GM18951 (cell line): ENCODE results near the gene FNBP1.
"Not testable (repeated sequence)": the region's sequence is repeated elsewhere in the genome, so short reads cannot be mapped to it uniquely, and the experiment has no call there.

Experiments
- POLR2A ChIP-seq: IDR thresholded peaks from 4 replicates; pipeline ENCODE4 v1.6.1; 2011; ENCODE audit warnings: mild to moderate bottlenecking; ENCODE audit not compliant: insufficient read length, insufficient read depth; ENCODE audit errors: extremely low read depth
- in situ Hi-C: fragments of 300-500 bp; cut with MboI; formaldehyde crosslinking; loops from one replicate; pipeline ENCODE4 v1.12.0; 2022; ENCODE audit warnings: low sequenced_read_pairs, mixed read lengths, inconsistent platforms; ENCODE audit not compliant: unreplicated experiment

FNBP1 gene

GRCh38 chr9:129958796-129959195 is 84.2 kb downstream of the FNBP1 start:
- TF ChIP-seq POLR2A: no peak
- in situ Hi-C loops: no loop called here

- in situ Hi-C loops: no loop called here
- TF ChIP-seq POLR2A: no peak
Observed at GRCh38 chr9:129954868-129955550, 88.0 kb downstream of the FNBP1 start.

GRCh38 chr9:129953736-129954135 is 89.3 kb downstream of the FNBP1 start:
- no peak for TF ChIP-seq POLR2A
- in situ Hi-C loops: no loop called here

- no peak for TF ChIP-seq POLR2A
- in situ Hi-C loops: no loop called here
Observed at GRCh38 chr9:129952337-129952736, 90.7 kb downstream of the FNBP1 start.

- in situ Hi-C loops: no loop called here
- no peak for TF ChIP-seq POLR2A
Observed at GRCh38 chr9:129949821-129950220, 93.2 kb downstream of the FNBP1 start.

- in situ Hi-C loops: not testable (repeated sequence)
Observed at GRCh38 chr9:129948626-129949025, 94.4 kb downstream of the FNBP1 start.

- in situ Hi-C loops: no loop called here
Observed at GRCh38 chr9:129946246-129946995, 96.6 kb downstream of the FNBP1 start.

GRCh38 chr9:129945314-129945713 is 97.7 kb downstream of the FNBP1 start:
- in situ Hi-C loops: no loop called here
- no peak for TF ChIP-seq POLR2A

More at GRCh38 chr9:129946246-129946995, 96.6 kb downstream of the FNBP1 start:
- no peak for TF ChIP-seq POLR2A

GRCh38 chr9:129944506-129945116 is 98.4 kb downstream of the FNBP1 start:
- in situ Hi-C loops: no loop called here
- TF ChIP-seq POLR2A: no peak

- no peak for TF ChIP-seq POLR2A
- in situ Hi-C loops: no loop called here
Observed at GRCh38 chr9:129939431-129939830, 103.6 kb downstream of the FNBP1 start.

GRCh38 chr9:129938291-129938979 is 104.6 kb downstream of the FNBP1 start:
- in situ Hi-C loops: no loop called here
- TF ChIP-seq POLR2A: no peak

- in situ Hi-C loops: not testable (repeated sequence)
Observed at GRCh38 chr9:129937879-129938278, 105.1 kb downstream of the FNBP1 start.

GRCh38 chr9:129936222-129936621 is 106.8 kb downstream of the FNBP1 start:
- in situ Hi-C loops: no loop called here
- no peak for TF ChIP-seq POLR2A
